ENCODE measurements around the gene CD86. TPM values are rescaled to one million over a fixed set of nuclear protein-coding genes. Genes with fewer than 3 reads are reported as not detected.
"Not testable (repeated sequence)": the region's sequence is repeated elsewhere in the genome, so short reads cannot be mapped to it uniquely, and the experiment has no call there.

CD86 gene
- polyA plus RNA-seq, 2 of the 4 experiments (the other 2 are of a cell fraction): 0.12 TPM; not detected in 1

GRCh38 chr3:122146466-122146865 lies 91.3 kb downstream of the CD86 start:
- Histone ChIP-seq H3K27ac (no peak overlapping the region), H3K4me3 (no peak overlapping the region), H3K4me1 (no peaks in the 10 kb centered on the region), H3K4me2 (no peak overlapping the region), H3K9me3 (0 out of 3 replicates have a peak, but pooled peaks cover 2% of the 10 kb centered on the region)
- TF ChIP-seq RNF2 (IDR thresholded peaks at IDR 0.05; ENCODE audit: borderline replicate concordance, low read depth): no peak
- ATAC-seq (no peak), DNase-seq (ENCODE audit: low read depth in 1 of 2, low spot score in 1 of 2) (no peak), FAIRE-seq (no peak)
- POLR2A ChIA-PET: no interaction called here
- WGBS (ENCODE audit: missing lambda C conversion rate): 49% methylated on average over 3 of the region's 3 CpGs
- CTCF ChIA-PET: no interaction called here

GRCh38 chr3:122148941-122149627 lies 93.9 kb downstream of the CD86 start:
- no peak for ATAC-seq
- FAIRE-seq: no peak

DNA sequence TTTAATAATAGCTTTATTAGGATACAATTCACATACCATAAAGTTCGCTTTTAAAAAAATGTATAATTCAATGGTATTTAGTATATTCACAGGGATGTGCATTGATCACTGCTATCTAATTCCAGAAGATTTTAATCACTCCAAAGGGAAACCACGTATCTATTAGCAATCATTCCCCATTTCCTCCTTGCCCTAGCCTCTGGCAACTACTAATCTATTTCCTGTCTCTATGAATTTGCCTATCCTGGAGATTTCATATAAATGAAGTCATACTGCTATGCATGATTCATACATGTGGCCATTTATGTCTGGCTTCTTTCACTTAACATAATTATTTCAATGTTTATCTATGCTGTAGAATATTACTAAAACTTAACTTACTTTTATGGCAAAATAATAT lies 96.3 kb downstream of the CD86 start:
- ATAC-seq (no peak), FAIRE-seq (no peak), DNase-seq (ENCODE audit: low read depth in 1 of 2, low spot score in 1 of 2) (no peak)
- no peak overlapping the region for H3K4me2 ChIP-seq
- CTCF ChIA-PET: no interaction called here
- H3K4me1 ChIP-seq: no peaks in the 10 kb centered on the region
- peaks cover 19% of the 10 kb centered on the region; the same call in 2 of the 3 replicates for H3K9me3 ChIP-seq
- WGBS (ENCODE audit: missing lambda C conversion rate): 7% methylated on average over 2 of the region's 2 CpGs
- POLR2A ChIA-PET: no interaction called here
- no peak overlapping the region for H3K27ac ChIP-seq
- TF ChIP-seq, protein P1, sequence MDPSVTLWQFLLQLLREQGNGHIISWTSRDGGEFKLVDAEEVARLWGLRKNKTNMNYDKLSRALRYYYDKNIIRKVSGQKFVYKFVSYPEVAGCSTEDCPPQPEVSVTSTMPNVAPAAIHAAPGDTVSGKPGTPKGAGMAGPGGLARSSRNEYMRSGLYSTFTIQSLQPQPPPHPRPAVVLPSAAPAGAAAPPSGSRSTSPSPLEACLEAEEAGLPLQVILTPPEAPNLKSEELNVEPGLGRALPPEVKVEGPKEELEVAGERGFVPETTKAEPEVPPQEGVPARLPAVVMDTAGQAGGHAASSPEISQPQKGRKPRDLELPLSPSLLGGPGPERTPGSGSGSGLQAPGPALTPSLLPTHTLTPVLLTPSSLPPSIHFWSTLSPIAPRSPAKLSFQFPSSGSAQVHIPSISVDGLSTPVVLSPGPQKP (IDR thresholded peaks at IDR 0.05; ENCODE audit: low read depth, low read length): no peak
- no peak overlapping the region for H3K4me3 ChIP-seq

More at GRCh38 chr3:122148941-122149627, 93.9 kb downstream of the CD86 start:
- H3K27ac ChIP-seq: no peak overlapping the region
- no peaks in the 10 kb centered on the region for H3K4me1 ChIP-seq
- ChIA-PET POLR2A (interaction anchor here (0.5 kb wide), 1 partner anchor 562 kb away, joined by 3 read pairs; no protein-coding TSS in a partner anchor), CTCF (no interaction called here)
- peaks cover 12% of the 10 kb centered on the region; the same call in 1 of the 3 replicates for H3K9me3 ChIP-seq
- WGBS (ENCODE audit: missing lambda C conversion rate): 34% methylated on average over 2 of the region's 2 CpGs
- H3K4me2 ChIP-seq: no peak overlapping the region
- no peak overlapping the region for H3K4me3 ChIP-seq
- DNase-seq (ENCODE audit: low read depth in 1 of 2, low spot score in 1 of 2): no peak
- TF ChIP-seq TFCP2L1 (CRISPR knock-in tag; IDR thresholded peaks at IDR 0.05) (no peak), EP300 (IDR thresholded peaks at IDR 0.05) (no peak), BHLHE40 (IDR thresholded peaks at IDR 0.05; ENCODE audit: low read depth, low read length) (no peak), GATA3 (IDR thresholded peaks at IDR 0.05; ENCODE audit: borderline replicate concordance) (no peak), MAZ (IDR thresholded peaks at IDR 0.05; ENCODE audit: borderline replicate concordance, low read depth, low read length) (no peak), CHD2 (IDR thresholded peaks at IDR 0.05; ENCODE audit: low read length, partially characterized antibody) (no peak), MAX (IDR thresholded peaks at IDR 0.05) (no peak), FOXS1 (CRISPR knock-in tag; IDR thresholded peaks at IDR 0.05) (no peak), HOXA7 (CRISPR knock-in tag; IDR thresholded peaks at IDR 0.05) (no peak), ZFP36 (IDR thresholded peaks at IDR 0.05; ENCODE audit: borderline replicate concordance, partially characterized antibody) (no peak), KDM5A (IDR thresholded peaks at IDR 0.05) (no peak), MYC (IDR thresholded peaks at IDR 0.05; ENCODE audit: borderline replicate concordance, low read length) (no peak), PHF8 (IDR thresholded peaks at IDR 0.05; ENCODE audit: borderline replicate concordance, low read depth) (no peak)
- TF ChIP-seq, protein P1 (IDR thresholded peaks at IDR 0.05; ENCODE audit: low read depth, low read length): no peak
- TF ChIP-seq, protein P2, sequence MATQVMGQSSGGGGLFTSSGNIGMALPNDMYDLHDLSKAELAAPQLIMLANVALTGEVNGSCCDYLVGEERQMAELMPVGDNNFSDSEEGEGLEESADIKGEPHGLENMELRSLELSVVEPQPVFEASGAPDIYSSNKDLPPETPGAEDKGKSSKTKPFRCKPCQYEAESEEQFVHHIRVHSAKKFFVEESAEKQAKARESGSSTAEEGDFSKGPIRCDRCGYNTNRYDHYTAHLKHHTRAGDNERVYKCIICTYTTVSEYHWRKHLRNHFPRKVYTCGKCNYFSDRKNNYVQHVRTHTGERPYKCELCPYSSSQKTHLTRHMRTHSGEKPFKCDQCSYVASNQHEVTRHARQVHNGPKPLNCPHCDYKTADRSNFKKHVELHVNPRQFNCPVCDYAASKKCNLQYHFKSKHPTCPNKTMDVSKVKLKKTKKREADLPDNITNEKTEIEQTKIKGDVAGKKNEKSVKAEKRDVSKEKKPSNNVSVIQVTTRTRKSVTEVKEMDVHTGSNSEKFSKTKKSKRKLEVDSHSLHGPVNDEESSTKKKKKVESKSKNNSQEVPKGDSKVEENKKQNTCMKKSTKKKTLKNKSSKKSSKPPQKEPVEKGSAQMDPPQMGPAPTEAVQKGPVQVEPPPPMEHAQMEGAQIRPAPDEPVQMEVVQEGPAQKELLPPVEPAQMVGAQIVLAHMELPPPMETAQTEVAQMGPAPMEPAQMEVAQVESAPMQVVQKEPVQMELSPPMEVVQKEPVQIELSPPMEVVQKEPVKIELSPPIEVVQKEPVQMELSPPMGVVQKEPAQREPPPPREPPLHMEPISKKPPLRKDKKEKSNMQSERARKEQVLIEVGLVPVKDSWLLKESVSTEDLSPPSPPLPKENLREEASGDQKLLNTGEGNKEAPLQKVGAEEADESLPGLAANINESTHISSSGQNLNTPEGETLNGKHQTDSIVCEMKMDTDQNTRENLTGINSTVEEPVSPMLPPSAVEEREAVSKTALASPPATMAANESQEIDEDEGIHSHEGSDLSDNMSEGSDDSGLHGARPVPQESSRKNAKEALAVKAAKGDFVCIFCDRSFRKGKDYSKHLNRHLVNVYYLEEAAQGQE (IDR thresholded peaks at IDR 0.05): no peak
- TF ChIP-seq, protein P3, sequence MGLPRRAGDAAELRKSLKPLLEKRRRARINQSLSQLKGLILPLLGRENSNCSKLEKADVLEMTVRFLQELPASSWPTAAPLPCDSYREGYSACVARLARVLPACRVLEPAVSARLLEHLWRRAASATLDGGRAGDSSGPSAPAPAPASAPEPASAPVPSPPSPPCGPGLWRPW (IDR thresholded peaks at IDR 0.05): no peak

- FAIRE-seq; POLR2A ChIA-PET; H3K9me3 ChIP-seq; H3K27ac ChIP-seq; H3K4me2 ChIP-seq; ATAC-seq; DNase-seq (ENCODE audit: low read depth in 1 of 2, low spot score in 1 of 2); CTCF ChIA-PET; H3K4me1 ChIP-seq; H3K4me3 ChIP-seq: not testable (repeated sequence)
- no CpG with 5 or more reads among the region's 31 CpGs for WGBS (ENCODE audit: missing lambda C conversion rate)
Measured at GRCh38 chr3:122164983-122165382, 109.8 kb downstream of the CD86 start.

All from A549 (cell line).